SK-N-SH (cell line): ENCODE measurements around the gene RFC5. TPM values are rescaled to one million over a fixed set of nuclear protein-coding genes. Genes with fewer than 3 reads are reported as not detected.

Experiments
- CTCF ChIA-PET: fragments of 300-600, 350-600 bp; formaldehyde crosslinking; extraction: SDS; loops from one replicate; lab custom pipeline; 2021; lab: Yijun Ruan, JAX
- POLR2A ChIA-PET: fragments of 350-600 bp; sonication (Branson Sonifier 250); formaldehyde crosslinking; extraction: SDS; loops from one replicate; lab custom pipeline; 2020; ENCODE audit warnings: antibody characterized with exemption, inconsistent platforms; lab: Yijun Ruan, JAX
- DNase-seq: peaks from one replicate; pipeline ENCODE4 v3.0.0; 2012
- H2AFZ ChIP-seq: fragments of 200-600 bp; sonication (generic); 2 replicates; pipeline ENCODE4 v1.8.1; 2016; ENCODE audit warnings: antibody characterized with exemption, mild to moderate bottlenecking, low read depth
- H3F3A ChIP-seq: fragments of 200-600 bp; sonication (generic); replicated peaks from 2 replicates; pipeline ENCODE3; 2016; ENCODE audit warnings: antibody characterized with exemption, mild to moderate bottlenecking; ENCODE audit not compliant: insufficient read depth
- H3K27ac ChIP-seq, 2 experiments: fragments of 200-500 bp in 1 of 2; fragments of 200-600 bp in 1 of 2; sonication (Bioruptor generic) in 1 of 2; sonication (generic), shearing (Covaris generic) in 1 of 2; 2 replicates each; pipeline versions ENCODE4 v1.5.1 to v1.6.1; 2014 to 2016; ENCODE audit warnings: low read depth in 2 of 2, inconsistent platforms in 1 of 2, low read length in 1 of 2, mild to moderate bottlenecking in 1 of 2, mixed read lengths in 1 of 2
- H3K27me3 ChIP-seq: fragments of 200-600 bp; sonication (generic), shearing (Covaris generic); 2 replicates; pipeline ENCODE4 v1.6.1; 2016; ENCODE audit warnings: mixed run types; ENCODE audit not compliant: insufficient read depth
- H3K36me3 ChIP-seq, 2 experiments: fragments of 200-500 bp in 1 of 2; fragments of 200-600 bp in 1 of 2; sonication (Bioruptor generic) in 1 of 2; sonication (generic) in 1 of 2; replicated peaks in 1 of 2; 2 replicates each; pipeline versions ENCODE3 to v1.5.1; 2014 to 2016; ENCODE audit warnings: low read length in 1 of 2, mild to moderate bottlenecking in 1 of 2; ENCODE audit not compliant: insufficient read depth in 2 of 2, control insufficient read depth in 1 of 2
- H3K4me1 ChIP-seq, 2 experiments: fragments of 200-500 bp in 1 of 2; fragments of 200-600 bp in 1 of 2; sonication (Bioruptor generic) in 1 of 2; sonication (generic), shearing (Covaris generic) in 1 of 2; 2 replicates each; pipeline versions ENCODE4 v1.5.1 to v1.6.1; 2014 to 2016; ENCODE audit warnings: low read depth in 1 of 2, low read length in 1 of 2, mixed run types in 1 of 2; ENCODE audit not compliant: insufficient read depth in 2 of 2, control insufficient read depth in 1 of 2
- H3K4me2 ChIP-seq: fragments of 200-600 bp; sonication (generic), shearing (Covaris generic); 2 replicates; pipeline ENCODE4 v1.6.1; 2017; ENCODE audit warnings: mixed run types
- H3K4me3 ChIP-seq, 2 experiments: fragments of 200-500 bp in 1 of 2; fragments of 200-600 bp in 1 of 2; sonication (Bioruptor generic) in 1 of 2; sonication (generic), shearing (Covaris generic) in 1 of 2; 2 replicates each; pipeline versions ENCODE4 v1.5.1 to v1.8.1; 2014 to 2016; ENCODE audit warnings: low read depth in 2 of 2, inconsistent platforms in 1 of 2, low read length in 1 of 2, mild to moderate bottlenecking in 1 of 2, mixed read lengths in 1 of 2, moderate library complexity in 1 of 2
- H3K79me2 ChIP-seq: fragments of 200-600 bp; sonication (generic); 2 replicates; pipeline ENCODE4 v1.8.1; 2017; ENCODE audit warnings: mild to moderate bottlenecking; ENCODE audit not compliant: insufficient read depth
- H3K9ac ChIP-seq: fragments of 200-600 bp; sonication (generic); 2 replicates; pipeline ENCODE4 v1.6.1; 2017; ENCODE audit warnings: mixed run types
- H3K9me2 ChIP-seq: fragments of 200-600 bp; sonication (generic); 2 replicates; pipeline ENCODE4 v1.6.1; 2017; ENCODE audit warnings: mixed run types
- H3K9me3 ChIP-seq: fragments of 200-600 bp; sonication (generic); 2 replicates; pipeline ENCODE4 v1.6.1; 2017; ENCODE audit warnings: mixed run types, mild to moderate bottlenecking, moderate library complexity
- H4K20me1 ChIP-seq: fragments of 200-600 bp; sonication (generic); 2 replicates; pipeline ENCODE4 v1.6.1; 2017; ENCODE audit warnings: mild to moderate bottlenecking, mixed run types; ENCODE audit not compliant: insufficient read depth
- EZH2phosphoT487 ChIP-seq: fragments of 200-600 bp; sonication (generic); IDR thresholded peaks from 2 replicates; pipeline ENCODE4 v1.6.1; 2017; ENCODE audit warnings: low read depth, mixed run types, mild to moderate bottlenecking, antibody characterized with exemption, moderate library complexity, borderline replicate concordance
- FOSL2 ChIP-seq: IDR thresholded peaks from 2 replicates; pipeline ENCODE4 v1.4.0; 2012; ENCODE audit warnings: low read depth, mild to moderate bottlenecking, moderate library complexity, borderline replicate concordance
- IRF3 ChIP-seq: fragments of 150-350 bp; IDR thresholded peaks from 2 replicates; pipeline ENCODE4 v1.6.1; 2016; ENCODE audit warnings: mild to moderate bottlenecking, low read depth, low read length
- MXI1 ChIP-seq: IDR thresholded peaks from 2 replicates; pipeline ENCODE4 v1.6.1; 2012; ENCODE audit warnings: mild to moderate bottlenecking, low read depth, low read length, improper control_type of control experiment
- NRF1 ChIP-seq: IDR thresholded peaks from 2 replicates; pipeline ENCODE4 v1.6.1; 2012; ENCODE audit warnings: low read depth, mild to moderate bottlenecking, low read length
- RCOR1 ChIP-seq: fragments of 150-350 bp; IDR thresholded peaks from 2 replicates; pipeline ENCODE4 v1.6.1; 2017; ENCODE audit warnings: antibody characterized with exemption, low read length
- REST ChIP-seq: IDR thresholded peaks from 2 replicates; pipeline ENCODE4 v1.6.1; 2012; ENCODE audit warnings: mild to moderate bottlenecking, low read depth, low read length, moderate library complexity
- RFX5 ChIP-seq: IDR thresholded peaks from 2 replicates; pipeline ENCODE4 v1.6.1; 2012; ENCODE audit warnings: mild to moderate bottlenecking, improper control_type of control experiment, low read length
- RXRA ChIP-seq: IDR thresholded peaks from 2 replicates; pipeline ENCODE4 v1.4.0; 2012; ENCODE audit warnings: low read depth, mild to moderate bottlenecking, borderline replicate concordance
- SIN3A ChIP-seq: IDR thresholded peaks from 2 replicates; pipeline ENCODE4 v1.6.1; 2012; ENCODE audit warnings: low read depth, mild to moderate bottlenecking, low read length, moderate library complexity, borderline replicate concordance
- SMC3 ChIP-seq: IDR thresholded peaks from 2 replicates; pipeline ENCODE4 v1.6.1; 2012; ENCODE audit warnings: low read depth, low read length, improper control_type of control experiment
- TEAD4 ChIP-seq: IDR thresholded peaks from 2 replicates; pipeline ENCODE4 v1.4.0; 2012; ENCODE audit warnings: mild to moderate bottlenecking, borderline replicate concordance; ENCODE audit not compliant: insufficient read depth
- USF1 ChIP-seq: IDR thresholded peaks from 2 replicates; pipeline ENCODE4 v1.4.0; 2012; ENCODE audit warnings: low read depth, borderline replicate concordance
- USF2 ChIP-seq: fragments of 150-350 bp; IDR thresholded peaks from 2 replicates; pipeline ENCODE4 v1.6.1; 2017; ENCODE audit warnings: antibody characterized with exemption, low read length, low read depth, borderline replicate concordance
- YY1 ChIP-seq: IDR thresholded peaks from 2 replicates; pipeline ENCODE4 v1.4.0; 2012; ENCODE audit warnings: low read depth, mild to moderate bottlenecking
- WGBS: methylation state at CpG from one replicate; pipeline ENCODE4 v1.1.6; 2017; ENCODE audit warnings: low lambda C conversion rate; 5-methylcytosine and 5-hydroxymethylcytosine counted together
- polyA plus RNA-seq, 3 experiments: library from polyadenylated mRNA; depleted of rRNA; stranded (reverse); fragments of >200 nt; gene quantifications; 2 replicates each; pipeline ENCODE4 v1.2.3, GENCODE V29; 2012

RFC5 gene
- polyA plus RNA-seq, 1 of the 3 experiments (the other 2 are of a cell fraction) = 15.3 TPM

- H2AFZ ChIP-seq = no peak overlapping the region
- H3K79me2 ChIP-seq = no peaks in the 10 kb centered on the region
- POLR2A ChIA-PET = no interaction called here
- no peak overlapping the region for H3K27ac ChIP-seq
- H3K4me1 ChIP-seq = peaks cover 0 to 2% of the 10 kb centered on the region in 2 experiments; a peak in 1 of 4 replicates
- DNase-seq = no peak
- no peaks in the 10 kb centered on the region for H3K9me2 ChIP-seq
- H3K36me3 ChIP-seq = no peaks in the 10 kb centered on the region
- no peak overlapping the region for H3K4me2 ChIP-seq
- WGBS = 83% methylated on average over 2 of the region's 2 CpGs
- H3K9me3 ChIP-seq = no peaks in the 10 kb centered on the region
- no peaks in the 10 kb centered on the region for H4K20me1 ChIP-seq
- H3K27me3 ChIP-seq = no peaks in the 10 kb centered on the region
- peaks cover 12% of the 10 kb centered on the region for H3F3A ChIP-seq
- H3K4me3 ChIP-seq = no peak overlapping the region
- TF ChIP-seq YY1 (no peak), IRF3 (no peak), FOSL2 (no peak), RFX5 (no peak), TEAD4 (no peak), EZH2phosphoT487 (no peak), USF1 (no peak), RXRA (no peak), SMC3 (no peak), USF2 (no peak), REST (no peak), NRF1 (no peak), SIN3A (no peak), MXI1 (no peak), RCOR1 (no peak)
- TF ChIP-seq, all 33 proteins: peak for 0
- no peak overlapping the region for H3K9ac ChIP-seq
- CTCF ChIA-PET = interaction anchor here (1.2 kb wide), 1 partner anchor 50 kb away, joined by 3 read pairs; no protein-coding TSS in a partner anchor
These were observed 31.3 kb upstream of the RFC5 start for GRCh38 chr12:117985182-117985581.
